Measurements from ENCODE around the gene RAB9B.

The RAB9B gene

DNA sequence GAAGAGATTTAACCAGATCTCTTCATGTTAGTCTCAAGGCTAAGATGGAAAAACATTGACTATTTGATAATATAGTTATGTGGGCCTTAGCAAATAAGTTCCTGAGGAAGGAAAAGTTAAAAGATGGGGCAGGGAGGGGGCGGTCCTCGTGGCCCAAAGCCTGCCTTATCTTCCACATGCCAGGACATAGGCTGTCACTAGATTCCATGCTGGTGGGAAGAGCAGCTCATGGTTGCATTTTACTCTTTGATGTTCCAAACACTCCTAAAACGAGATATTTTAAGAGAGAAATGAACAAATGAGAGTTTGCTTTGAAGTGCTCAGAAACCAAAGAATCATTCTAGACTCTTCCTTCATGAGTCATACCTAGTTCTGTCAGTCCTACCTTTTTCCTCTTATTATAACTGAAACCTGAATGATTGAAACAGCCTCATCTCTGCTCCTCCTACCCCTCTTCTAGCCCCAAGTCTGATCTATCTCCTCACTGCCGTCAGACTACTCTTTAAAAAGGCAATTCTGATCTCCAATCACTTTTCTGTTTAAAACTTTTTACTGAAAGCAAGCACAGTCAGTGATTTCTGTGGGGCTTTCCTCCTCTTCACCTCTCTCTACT is 25.1 kb downstream of the RAB9B start:
- DNase-seq, result no peak

DNA sequence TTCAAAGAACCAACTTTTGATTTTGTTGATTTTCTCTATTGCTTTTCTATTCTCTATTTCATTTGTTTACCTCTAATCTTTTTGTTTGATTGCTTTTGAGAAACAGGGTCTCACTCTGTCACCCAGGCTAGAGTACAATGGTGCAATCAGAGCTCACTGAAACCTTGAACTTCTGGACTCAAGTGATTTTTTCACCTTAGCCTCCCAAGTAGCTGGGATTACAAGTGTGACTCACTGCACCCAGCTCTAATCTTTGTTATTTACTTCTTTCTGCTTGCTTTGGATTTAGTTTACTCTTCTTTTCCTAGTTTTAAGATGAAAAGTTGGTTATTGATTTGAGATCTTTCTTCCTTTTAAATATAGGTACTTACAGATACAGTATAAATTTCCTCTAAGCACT is 26.2 kb downstream of the RAB9B start:
- DNase-seq, result no peak

DNA sequence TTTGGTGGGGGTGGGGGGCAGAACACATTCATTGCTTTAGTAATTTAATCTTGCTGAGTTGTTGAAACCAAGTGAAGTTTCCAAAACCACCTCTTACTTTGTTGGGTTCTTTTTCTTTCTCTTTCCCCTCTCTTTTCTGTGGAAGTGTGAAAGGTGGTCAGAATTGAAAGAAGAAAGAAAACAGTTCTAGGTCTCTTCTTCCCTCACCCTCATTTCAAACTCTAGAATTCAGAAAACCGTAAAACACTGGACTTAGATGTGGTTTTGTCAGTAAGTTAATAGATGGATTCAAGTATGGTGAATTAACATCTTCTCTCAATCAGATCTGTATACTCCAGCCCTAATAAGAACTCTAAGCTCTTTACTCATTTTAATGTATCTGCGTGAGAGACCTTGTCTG is 31.7 kb downstream of the RAB9B start:
- no peak for DNase-seq

DNA sequence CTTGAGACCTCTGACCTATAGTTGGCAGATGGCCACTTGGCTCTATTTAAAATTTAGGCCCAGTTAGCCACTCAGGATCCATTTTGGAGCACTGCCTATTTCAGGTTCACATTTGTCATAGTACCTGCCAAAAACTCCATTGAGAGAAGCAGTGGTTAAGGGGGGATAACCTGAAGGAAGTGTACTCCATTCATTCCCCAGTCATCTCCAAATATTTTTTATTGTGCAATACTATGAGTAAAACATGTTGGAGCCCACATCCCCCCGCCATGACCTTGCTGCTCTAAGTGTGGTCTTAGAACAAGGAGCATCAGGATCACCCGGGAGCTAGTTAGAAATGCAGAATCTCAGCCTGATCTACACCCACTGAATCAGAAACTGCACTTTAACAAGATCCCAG is 34.4 kb downstream of the RAB9B start:
- no peak for DNase-seq

DNA sequence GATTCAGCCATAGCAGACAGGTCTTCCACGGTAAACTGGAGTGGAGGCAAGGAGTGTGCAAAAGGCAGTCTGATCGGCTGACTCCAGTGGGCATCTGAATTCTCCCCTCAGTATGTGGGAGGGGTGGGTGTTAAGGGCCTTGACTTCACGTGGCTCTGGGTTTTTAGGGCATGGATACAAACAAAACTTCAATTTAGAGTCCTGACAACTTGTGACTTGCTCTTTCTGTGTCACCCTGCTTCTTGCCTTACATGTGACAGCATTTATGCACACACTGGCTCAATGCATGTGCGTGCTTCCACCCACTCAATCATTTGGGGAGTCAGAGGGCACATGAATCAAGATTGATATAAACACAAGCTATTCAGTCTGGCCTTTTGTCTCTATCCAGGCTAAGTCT is 37.9 kb downstream of the RAB9B start:
- no peak for DNase-seq

DNA sequence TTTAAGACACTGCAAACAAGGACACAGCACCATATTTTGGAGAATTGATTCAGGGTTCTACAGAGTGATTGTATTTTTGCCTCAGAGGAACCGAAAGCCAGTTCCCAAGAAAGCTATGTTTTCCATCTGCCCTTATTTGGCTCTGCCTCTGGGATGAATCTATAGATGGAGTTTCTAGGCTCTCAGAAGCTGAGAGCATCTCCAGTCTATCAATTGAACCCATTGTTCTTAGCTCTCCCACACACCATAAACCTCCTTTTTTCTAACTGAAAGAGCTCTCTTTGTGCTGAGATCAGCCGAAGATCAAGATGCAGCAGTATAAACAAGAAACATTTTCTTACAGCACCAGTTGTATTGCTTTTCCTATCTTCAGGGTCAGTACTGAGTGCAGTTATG is 38.5 kb downstream of the RAB9B start:
- DNase-seq, result no peak

DNA sequence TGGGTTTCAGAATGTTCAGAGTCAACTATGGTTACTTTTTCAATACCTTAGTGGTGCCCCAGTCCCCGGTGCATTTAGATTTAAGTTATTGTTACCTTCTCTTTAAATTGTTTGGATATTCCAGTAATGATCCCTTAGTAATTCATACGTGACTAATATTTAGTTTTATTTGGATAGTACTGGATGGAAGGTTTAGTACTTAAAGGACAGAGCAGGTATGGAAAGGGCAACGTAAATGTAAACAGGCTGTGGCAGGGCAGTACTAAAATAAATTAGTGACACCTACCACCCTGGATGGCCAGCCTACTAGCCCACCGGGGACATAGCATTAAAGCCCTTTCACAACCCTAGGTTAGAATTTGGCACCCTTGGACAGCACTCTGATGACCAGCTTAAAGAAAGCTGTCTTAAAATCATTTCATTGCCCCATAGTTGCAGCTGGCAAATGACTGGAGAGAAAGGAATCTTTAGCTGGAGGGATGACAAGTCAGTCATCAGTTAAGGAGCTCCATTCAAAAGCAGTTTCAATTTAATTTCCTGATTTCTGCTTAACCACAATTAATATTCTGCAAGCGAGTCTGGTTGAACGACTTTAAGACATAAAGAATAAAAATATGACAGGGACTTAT is 39.0 kb downstream of the RAB9B start:
- peak; percentile 79 for DNase-seq

DNA sequence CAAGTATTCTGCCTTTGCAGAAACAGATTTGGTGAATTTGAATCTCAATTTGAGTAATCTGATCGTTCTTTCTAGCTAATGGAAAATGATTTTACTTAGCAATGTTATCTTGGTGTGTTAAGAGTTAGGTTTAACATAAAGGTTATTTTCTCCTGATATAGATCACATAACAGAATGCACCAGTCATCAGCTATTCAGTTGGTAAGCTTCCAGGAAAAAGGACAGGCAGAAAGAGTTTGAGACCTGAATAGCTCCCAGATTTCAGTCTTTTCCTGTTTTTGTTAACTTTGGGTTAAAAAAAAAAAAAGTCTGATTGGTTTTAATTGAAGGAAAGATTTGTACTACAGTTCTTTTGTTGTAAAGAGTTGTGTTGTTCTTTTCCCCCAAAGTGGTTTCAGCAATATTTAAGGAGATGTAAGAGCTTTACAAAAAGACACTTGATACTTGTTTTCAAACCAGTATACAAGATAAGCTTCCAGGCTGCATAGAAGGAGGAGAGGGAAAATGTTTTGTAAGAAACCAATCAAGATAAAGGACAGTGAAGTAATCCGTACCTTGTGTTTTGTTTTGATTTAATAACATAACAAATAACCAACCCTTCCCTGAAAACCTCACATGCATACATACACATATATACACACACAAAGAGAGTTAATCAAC is 40.1 kb downstream of the RAB9B start:
- DNase-seq, result peak; percentile 63

DNA sequence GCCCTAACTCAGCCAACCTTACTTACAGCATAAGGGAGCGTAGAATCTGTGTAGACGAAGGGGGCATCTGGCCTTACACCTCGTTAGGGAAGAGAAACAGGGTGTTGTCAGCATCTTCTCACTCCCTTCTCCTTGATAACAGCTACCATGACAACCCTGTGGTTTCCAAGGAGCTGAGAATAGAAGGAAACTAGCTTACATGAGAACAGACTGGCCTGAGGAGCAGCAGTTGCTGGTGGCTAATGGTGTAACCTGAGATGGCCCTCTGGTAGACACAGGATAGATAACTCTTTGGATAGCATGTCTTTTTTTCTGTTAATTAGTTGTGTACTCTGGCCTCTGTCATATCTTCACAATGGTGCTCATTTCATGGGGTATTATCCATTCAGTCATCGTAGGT is 40.8 kb downstream of the RAB9B start:
- peak; percentile 7 for DNase-seq

DNA sequence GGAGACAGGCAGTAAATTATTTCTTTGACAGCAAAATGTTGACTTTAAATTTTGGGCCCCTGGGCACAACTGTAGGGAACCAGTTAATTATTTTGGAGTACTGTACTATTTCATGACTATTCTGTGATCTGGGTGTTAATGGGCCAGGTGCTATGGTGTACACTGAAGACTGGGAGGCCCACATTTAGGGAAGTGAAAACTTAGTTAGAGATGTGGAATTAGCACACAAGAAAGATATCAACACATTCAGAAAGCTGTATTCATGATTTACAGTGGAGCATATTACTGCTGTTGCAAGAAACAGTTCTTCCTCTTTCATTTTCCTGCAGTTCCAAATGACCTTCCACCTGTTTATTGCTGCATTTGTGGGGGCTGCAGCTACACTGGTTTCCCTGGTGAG is 43.1 kb downstream of the RAB9B start:
- DNase-seq, result no peak

DNA sequence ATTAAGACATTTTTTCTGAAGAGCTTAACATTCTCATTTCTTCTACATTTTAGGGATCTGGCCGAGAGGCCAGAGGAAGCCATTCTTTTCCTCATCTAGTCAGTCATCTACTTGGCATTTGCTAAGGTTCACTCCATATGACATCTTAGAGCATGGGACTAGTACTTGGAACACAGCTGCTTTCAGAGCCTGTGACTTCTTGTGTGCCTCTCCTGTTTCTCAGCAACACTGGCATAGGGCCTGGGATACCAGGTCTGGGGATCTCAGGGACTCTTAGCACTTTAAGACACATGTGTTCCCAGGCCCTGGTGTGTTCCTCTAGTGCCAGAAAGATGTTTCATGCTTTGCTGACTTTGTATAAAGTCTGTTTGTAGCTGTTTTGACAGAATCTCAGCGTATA is 48.1 kb downstream of the RAB9B start:
- DNase-seq, result no peak

DNA sequence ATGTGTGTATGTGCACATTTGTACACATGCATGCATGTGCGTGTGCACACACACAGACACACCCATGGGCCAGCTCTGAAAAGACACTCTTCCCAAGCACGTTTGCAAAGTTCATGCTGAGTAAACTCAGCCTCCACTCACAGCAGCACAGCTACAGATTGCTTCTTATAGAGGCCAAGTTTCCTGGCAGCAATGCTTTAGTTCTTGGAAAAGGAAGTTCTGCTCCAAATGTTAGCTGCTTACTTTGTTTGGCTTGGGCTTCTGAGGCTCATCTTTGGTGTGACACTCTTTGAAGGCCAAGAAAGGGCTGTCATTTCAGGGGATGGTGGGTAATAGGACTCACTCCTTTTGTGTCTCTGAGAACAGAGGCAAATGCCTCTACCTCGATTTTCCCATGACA is 48.9 kb downstream of the RAB9B start:
- no peak for DNase-seq

DNA sequence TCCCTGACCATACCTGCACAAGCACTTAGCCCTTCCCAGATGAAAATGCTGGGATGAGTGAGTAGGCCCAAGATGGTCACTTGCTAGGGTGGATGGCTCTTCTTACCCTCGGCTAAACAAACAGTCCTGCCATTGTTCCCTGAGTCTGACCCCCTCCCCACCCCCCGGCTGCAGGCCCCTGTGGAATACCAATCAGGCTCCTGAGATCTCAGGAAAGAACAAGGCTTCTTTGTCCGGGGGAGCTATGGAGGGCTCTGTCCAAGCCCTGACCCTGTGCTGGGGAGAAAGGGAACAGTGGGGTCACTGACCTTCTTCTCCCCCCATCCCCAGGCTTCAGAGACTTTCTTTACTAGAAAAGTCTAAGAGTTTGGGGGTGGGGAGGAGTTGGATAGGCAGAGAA is 49.4 kb downstream of the RAB9B start:
- DNase-seq, result no peak

DNA sequence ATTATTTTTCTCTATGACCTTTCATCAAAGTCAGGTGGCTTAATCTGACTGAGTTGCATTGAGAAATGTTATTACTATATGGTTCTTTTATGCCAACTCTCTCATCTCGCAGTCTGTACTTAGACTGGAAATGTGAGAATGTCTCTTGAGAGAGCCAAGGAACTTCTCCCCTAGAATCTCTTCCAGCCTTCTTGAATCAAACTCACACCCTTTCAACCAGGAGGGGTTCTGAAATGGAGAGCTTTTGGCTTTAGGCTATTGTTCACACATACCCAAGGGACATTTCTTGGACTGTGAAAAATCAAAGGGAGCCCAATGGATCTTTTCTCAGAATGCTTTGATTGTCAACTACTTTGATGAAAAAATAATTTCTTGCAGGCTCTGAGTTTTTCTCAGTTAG is 50.4 kb downstream of the RAB9B start:
- DNase-seq, result no peak

DNA sequence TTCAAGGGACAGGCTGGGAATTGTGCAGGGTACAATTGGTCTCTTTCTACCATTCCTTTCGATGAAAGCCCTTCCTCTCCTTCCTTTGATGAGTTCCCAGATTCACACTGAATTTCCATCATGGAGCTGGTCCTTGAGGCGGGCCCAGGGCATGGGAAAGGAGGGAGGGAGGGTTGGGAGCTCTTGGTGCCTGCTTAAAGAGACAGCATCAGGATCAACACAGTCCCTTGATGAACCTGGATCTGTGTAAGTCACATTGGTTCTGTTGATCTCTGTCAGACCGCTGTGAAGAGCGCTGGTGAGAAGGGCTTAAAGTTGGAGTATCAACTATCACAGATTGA is 51.0 kb downstream of the RAB9B start:
- DNase-seq, result no peak

DNA sequence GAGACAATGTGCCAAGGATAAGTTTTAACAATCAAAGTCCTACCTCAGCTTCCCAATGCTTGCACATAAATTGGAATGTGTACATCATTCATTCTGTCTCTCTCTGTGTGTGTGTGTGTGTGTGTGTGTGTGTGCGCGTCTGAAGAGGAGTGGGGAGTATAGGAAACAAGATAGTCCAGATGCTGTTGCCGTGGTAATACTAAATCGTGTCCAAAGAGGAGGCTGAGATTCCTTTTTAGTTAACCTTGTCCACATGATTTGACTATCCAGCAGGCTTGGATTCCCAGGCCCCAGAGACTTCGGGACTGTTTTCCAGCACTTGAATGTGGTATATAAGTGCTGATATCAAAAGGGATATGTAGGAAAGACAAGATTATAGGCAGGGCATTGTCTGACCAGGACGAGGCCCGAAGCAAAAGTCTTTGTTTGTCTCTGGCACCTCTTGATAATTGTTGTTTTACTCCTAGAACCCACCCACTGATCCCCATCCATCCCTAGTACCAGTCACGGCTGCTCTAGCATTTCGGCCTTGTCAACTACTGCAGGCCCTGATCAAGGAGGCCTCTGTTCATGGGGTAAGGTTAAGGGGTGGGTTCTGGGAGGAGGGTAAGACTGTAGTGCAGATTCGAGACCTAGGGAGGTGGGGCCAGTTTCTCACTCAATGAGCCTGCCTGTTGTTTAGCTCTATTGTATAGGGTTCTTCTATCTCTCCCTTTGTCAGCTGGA is 51.6 kb downstream of the RAB9B start:
- DNase-seq, result no peak

DNA sequence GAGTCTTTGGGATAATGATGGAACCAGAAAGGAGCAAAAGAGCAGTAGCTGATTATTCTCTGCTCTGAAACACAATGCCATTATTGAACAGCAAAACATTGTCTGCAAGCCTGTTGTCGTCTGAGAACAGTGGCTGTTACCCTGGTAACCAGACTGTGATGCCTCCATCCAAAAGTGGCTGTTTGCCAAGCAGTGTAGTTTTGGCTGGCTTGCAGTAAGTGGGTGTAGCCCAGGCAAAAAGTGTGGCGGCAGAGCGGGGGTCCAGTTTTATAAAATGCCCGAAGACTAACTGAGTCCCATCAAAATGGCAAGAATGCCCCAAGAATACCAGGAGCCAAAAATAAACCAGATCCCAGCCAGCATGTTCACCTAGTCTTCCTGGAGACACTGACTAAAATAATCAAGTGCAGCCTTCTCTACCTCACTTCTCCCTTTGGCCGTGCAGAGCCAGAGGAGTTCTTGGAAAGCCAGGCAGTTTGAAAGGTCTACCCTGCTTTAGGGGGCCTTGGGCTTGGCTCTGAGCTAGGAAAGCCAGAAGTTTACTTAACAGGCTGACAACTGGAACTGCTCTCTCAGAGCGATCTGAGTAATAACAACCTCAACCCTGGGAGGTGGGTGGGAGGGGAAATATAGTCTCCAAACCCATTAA is 52.8 kb downstream of the RAB9B start:
- DNase-seq, result no peak

DNA sequence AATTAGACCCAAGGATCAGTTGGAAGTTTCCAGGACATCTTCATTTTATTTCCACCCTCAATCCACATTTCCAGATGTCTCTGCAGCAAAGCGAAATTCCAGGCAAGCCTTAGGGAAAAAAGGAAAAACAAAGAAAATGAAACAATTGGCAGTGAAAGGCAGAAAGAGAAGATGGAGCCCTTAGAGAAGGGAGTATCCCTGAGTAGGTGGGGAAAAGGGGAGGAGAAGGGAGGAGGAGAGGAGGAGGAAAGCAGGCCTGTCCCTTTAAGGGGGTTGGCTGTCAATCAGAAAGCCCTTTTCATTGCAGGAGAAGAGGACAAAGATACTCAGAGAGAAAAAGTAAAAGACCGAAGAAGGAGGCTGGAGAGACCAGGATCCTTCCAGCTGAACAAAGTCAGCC is 55.5 kb downstream of the RAB9B start, which contains the start of gene PLP1:
TSS of gene PLP1 (plus strand) at position 295 of the 400 bp plus-strand sequence. CDS start 156 bp downstream, outside the sequence.
- no peak for DNase-seq

DNA sequence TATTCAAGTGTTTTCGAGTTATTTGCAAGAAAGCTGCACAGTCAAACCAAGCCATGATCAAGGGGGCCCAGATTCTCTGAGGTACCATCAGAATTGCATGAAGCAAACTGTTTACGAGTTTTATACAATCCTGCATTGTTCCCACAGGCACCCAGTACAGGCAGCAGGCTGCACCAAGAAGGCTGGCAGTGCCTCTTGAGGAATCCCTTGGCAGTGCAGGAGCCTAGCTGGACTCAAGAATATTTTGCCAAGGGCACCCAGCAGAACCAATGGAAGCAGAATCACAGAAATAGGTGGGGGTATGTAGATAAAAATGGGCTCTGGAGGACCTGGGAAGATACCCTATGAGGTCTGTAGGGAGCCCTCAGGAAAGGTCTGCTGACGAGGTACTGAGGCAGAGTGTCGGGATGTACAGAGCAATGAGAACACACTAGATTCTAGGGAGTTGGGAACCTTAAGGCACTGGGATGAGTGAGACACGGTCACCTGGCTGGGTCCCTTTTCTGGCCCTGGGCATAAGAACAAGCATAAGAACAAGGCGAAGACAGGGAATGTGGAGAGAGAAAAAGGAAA is 57.9 kb downstream of the RAB9B start:
- DNase-seq, result peak; percentile 41

DNA sequence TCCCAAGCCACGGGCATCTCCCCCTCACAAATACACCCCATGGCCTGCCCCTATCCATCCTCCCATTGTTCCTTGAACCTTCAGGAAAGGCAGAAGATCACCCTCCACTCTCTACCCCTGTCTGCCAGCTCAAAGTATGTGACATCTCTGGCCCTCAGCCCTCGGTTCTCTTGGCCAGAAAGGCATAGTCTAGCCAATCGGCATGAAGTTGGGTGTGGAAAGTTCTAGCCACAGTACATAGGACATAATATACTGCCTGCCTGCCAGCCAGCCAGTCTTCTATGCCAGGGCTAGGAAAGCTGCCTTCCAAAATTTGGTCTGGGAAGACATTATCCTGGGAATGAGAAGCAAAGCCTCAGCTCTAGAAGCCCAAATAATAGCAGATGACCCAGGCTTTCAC is 58.6 kb downstream of the RAB9B start:
- DNase-seq, result no peak
